GM21717 (cell line): ENCODE results near the gene AHDC1.
"Not testable (repeated sequence)": the region's sequence is repeated elsewhere in the genome, so short reads cannot be mapped to it uniquely, and the experiment has no call there.

ENCODE experiments used
- ATAC-seq: cut with Tn5 transposase; IDR thresholded peaks from one replicate; pipeline ENCODE4 v1.9.1; 2021; ENCODE audit warnings: mild to moderate bottlenecking, moderate library complexity; ENCODE audit not compliant: unreplicated experiment

AHDC1 gene

GRCh38 chr1:27634177-27634984, 30.4 kb upstream of the AHDC1 start:
- no peak for ATAC-seq

- ATAC-seq, result no peak
Measured at GRCh38 chr1:27633640-27634176, 29.8 kb upstream of the AHDC1 start.

- no peak for ATAC-seq
Measured at GRCh38 chr1:27633298-27633610, 29.3 kb upstream of the AHDC1 start.

GRCh38 chr1:27632387-27633297, 28.7 kb upstream of the AHDC1 start:
- ATAC-seq, result no peak

- no peak for ATAC-seq
Measured at GRCh38 chr1:27630859-27631491, 27.0 kb upstream of the AHDC1 start.

- ATAC-seq, result no peak
Measured at GRCh38 chr1:27628712-27629111, 24.8 kb upstream of the AHDC1 start.

GRCh38 chr1:27627733-27628132, 23.8 kb upstream of the AHDC1 start:
- ATAC-seq, result not testable (repeated sequence)

- ATAC-seq, result no peak
Measured at GRCh38 chr1:27627061-27627460, 23.1 kb upstream of the AHDC1 start.

GRCh38 chr1:27626031-27626935, 22.3 kb upstream of the AHDC1 start:
- no peak for ATAC-seq

GRCh38 chr1:27624467-27625178, 20.7 kb upstream of the AHDC1 start:
- ATAC-seq, result no peak

GRCh38 chr1:27623327-27624212, 19.6 kb upstream of the AHDC1 start:
- no peak for ATAC-seq

- ATAC-seq, result no peak
Measured at GRCh38 chr1:27622828-27623227, 18.9 kb upstream of the AHDC1 start.

- no peak for ATAC-seq
Measured at GRCh38 chr1:27621051-27621920, 17.3 kb upstream of the AHDC1 start.

- not testable (repeated sequence) for ATAC-seq
Measured at GRCh38 chr1:27619782-27620438, 16.0 kb upstream of the AHDC1 start.

GRCh38 chr1:27618341-27619082, 14.6 kb upstream of the AHDC1 start:
- ATAC-seq, result no peak

- ATAC-seq, result no peak
Measured at GRCh38 chr1:27617420-27617819, 13.5 kb upstream of the AHDC1 start.
